H1 (cell line): Measurements from ENCODE around the gene GABRD. TPM values are rescaled to one million over a fixed set of nuclear protein-coding genes. Genes with fewer than 3 reads are reported as not detected.

Source experiments
- PHF8 ChIP-seq: fragments of 200-600 bp; sonication (generic); conservative IDR thresholded peaks from 2 replicates; pipeline ENCODE4 v1.7.1; 2012; ENCODE audit warnings: low read depth, mild to moderate bottlenecking, inconsistent platforms, low read length, moderate library complexity
- RBBP5 ChIP-seq: IDR thresholded peaks from 2 replicates; pipeline ENCODE4 v1.7.1; 2012; ENCODE audit warnings: low read depth, mild to moderate bottlenecking, inconsistent platforms, low read length, moderate library complexity, borderline replicate concordance
- SP4 ChIP-seq: IDR thresholded peaks from 2 replicates; pipeline ENCODE4 v1.6.1; 2012; ENCODE audit warnings: low read length, inconsistent platforms
- SUZ12 ChIP-seq: fragments of 200-600 bp; sonication (generic); IDR thresholded peaks from 2 replicates; pipeline ENCODE4 v1.6.1; 2012; ENCODE audit warnings: mild to moderate bottlenecking, inconsistent platforms, low read length, moderate library complexity, mixed read lengths
- TEAD4 ChIP-seq: IDR thresholded peaks from 2 replicates; pipeline ENCODE4 v1.6.1; 2012; ENCODE audit warnings: low read depth, low read length, inconsistent platforms, mixed read lengths
- polyA plus RNA-seq, 7 experiments: library from polyadenylated mRNA; depleted of rRNA in 3 of 7; stranded (reverse) in 5 of 7; unstranded in 2 of 7; fragments of >200 nt in 5 of 7; fragments of 200-250 nt in 2 of 7; gene quantifications; 1 replicate in 5 of 7; 2 replicates in 1 of 7; 4 replicates in 1 of 7; pipeline versions ENCODE4 v1.2.1 to v1.2.3, GENCODE V29; 2011 to 2013; ENCODE audit warnings: missing spikeins in 2 of 7, mixed read lengths in 2 of 7
- total RNA-seq: library from RNA; stranded (reverse); fragmentation: NEBNext Ultra II Directional; extraction: Animal tissue kit (Norgen Biotek cat#: 25700); gene quantifications from 2 replicates; pipeline ENCODE4 v1.2.1, GENCODE V29; 2021

Gene GABRD
- total and polyA plus RNA-seq, 2 of the 8 experiments (the other 6 are each of a cell fraction or from before 2014, with no cell fraction given) = 1.8 to 3.0 TPM

DNA sequence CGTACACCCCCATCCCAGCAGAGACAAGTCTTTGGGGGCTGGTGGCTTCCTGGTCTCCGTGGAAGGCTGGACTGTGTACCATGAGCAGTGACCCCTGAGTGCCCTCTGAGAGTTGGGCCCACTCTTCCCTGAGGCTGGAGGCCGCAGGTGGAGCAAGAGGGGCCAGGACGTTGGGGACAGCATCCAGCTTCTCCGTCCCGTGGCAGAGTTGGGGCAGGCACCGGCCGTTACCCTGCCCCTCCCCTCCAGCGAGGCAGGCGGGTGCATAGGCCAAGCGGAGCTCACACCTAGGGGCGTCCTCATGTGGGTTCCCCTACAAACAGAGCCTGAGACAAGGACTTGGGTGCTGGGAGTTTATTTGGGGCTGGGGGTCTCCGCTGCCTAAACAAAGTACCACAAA lies 14.0 kb downstream of the GABRD start (continued):
- TF ChIP-seq PHF8 (no peak), TEAD4 (no peak), SP4 (no peak), RBBP5 (no peak), SUZ12 (no peak)
